Measurements from ENCODE around the gene CPSF4.

The CPSF4 gene

DNA sequence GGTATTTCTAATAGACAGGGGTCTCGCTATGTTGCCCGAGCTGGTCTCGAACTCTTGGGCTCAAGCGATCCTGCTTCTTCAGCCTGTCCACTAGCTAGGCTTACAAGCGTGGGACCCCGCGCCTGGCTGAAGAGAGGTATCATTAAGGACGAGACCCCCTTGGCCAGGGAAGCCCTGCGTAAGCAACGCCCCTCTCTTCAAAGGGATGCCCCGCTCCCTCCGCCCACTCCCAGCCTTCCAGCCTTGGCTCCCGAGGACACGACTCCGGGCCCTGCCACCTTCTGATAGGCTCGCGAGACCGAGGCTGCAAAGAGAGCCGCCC lies 65.5 kb downstream of the CPSF4 start (continued):
- TF ChIP-seq, protein P1, sequence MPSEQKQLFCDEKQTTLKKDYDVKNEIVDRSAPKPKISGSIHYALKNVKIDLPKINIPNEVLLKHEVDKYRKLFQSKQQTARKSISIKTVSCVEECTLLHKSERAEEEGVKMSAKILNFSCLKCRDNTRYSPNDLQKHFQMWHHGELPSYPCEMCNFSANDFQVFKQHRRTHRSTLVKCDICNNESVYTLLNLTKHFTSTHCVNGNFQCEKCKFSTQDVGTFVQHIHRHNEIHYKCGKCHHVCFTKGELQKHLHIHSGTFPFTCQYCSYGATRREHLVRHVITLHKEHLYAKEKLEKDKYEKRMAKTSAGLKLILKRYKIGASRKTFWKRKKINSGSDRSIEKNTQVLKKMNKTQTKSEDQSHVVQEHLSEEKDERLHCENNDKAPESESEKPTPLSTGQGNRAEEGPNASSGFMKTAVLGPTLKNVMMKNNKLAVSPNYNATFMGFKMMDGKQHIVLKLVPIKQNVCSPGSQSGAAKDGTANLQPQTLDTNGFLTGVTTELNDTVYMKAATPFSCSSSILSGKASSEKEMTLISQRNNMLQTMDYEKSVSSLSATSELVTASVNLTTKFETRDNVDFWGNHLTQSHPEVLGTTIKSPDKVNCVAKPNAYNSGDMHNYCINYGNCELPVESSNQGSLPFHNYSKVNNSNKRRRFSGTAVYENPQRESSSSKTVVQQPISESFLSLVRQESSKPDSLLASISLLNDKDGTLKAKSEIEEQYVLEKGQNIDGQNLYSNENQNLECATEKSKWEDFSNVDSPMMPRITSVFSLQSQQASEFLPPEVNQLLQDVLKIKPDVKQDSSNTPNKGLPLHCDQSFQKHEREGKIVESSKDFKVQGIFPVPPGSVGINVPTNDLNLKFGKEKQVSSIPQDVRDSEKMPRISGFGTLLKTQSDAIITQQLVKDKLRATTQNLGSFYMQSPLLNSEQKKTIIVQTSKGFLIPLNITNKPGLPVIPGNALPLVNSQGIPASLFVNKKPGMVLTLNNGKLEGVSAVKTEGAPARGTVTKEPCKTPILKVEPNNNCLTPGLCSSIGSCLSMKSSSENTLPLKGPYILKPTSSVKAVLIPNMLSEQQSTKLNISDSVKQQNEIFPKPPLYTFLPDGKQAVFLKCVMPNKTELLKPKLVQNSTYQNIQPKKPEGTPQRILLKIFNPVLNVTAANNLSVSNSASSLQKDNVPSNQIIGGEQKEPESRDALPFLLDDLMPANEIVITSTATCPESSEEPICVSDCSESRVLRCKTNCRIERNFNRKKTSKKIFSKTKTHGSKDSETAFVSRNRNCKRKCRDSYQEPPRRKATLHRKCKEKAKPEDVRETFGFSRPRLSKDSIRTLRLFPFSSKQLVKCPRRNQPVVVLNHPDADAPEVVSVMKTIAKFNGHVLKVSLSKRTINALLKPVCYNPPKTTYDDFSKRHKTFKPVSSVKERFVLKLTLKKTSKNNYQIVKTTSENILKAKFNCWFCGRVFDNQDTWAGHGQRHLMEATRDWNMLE (tag by site-specific recombination; conservative IDR thresholded peaks at IDR 0.05; ENCODE audit: low read depth) = no peak
- TF ChIP-seq TCF7L2 (IDR thresholded peaks at IDR 0.05; ENCODE audit: borderline replicate concordance, low read depth, low read length) (peak; percentile 87), REPIN1 (tag by site-specific recombination; IDR thresholded peaks at IDR 0.05; ENCODE audit: low read depth) (no peak), ZNF133 (tag by site-specific recombination; IDR thresholded peaks at IDR 0.05) (no peak), ZNF558 (tag by site-specific recombination; IDR thresholded peaks at IDR 0.05) (no peak), ZNF202 (tag by site-specific recombination; IDR thresholded peaks at IDR 0.05; ENCODE audit: borderline replicate concordance) (no peak), ZNF776 (tag by site-specific recombination; IDR thresholded peaks at IDR 0.05; ENCODE audit: borderline replicate concordance) (no peak), ZNF10 (tag by site-specific recombination; IDR thresholded peaks at IDR 0.05) (no peak), ZNF670 (tag by site-specific recombination; IDR thresholded peaks at IDR 0.05; ENCODE audit: low read depth) (no peak), KLF1 (tag by site-specific recombination; IDR thresholded peaks at IDR 0.05) (peak; percentile 56), ZNF426 (tag by site-specific recombination; IDR thresholded peaks at IDR 0.05) (no peak), ZNF510 (tag by site-specific recombination; IDR thresholded peaks at IDR 0.05; ENCODE audit: insufficient replicate concordance) (no peak), ZNF335 (tag by site-specific recombination; conservative IDR thresholded peaks at IDR 0.05) (peak; percentile 87), ZFHX2 (tag by site-specific recombination; conservative IDR thresholded peaks at IDR 0.05) (peak; percentile 87), HOXA7 (CRISPR knock-in tag; IDR thresholded peaks at IDR 0.05; ENCODE audit: borderline replicate concordance) (no peak), ZNF16 (tag by site-specific recombination; IDR thresholded peaks at IDR 0.05; ENCODE audit: low read depth) (peak; percentile 79), ZNF302 (tag by site-specific recombination; IDR thresholded peaks at IDR 0.05; ENCODE audit: low read depth) (no peak), ZBTB8A (tag by site-specific recombination; IDR thresholded peaks at IDR 0.05) (peak; percentile 49; the same call in 1 of the 2 replicates), SCRT1 (tag by site-specific recombination; IDR thresholded peaks at IDR 0.05; ENCODE audit: borderline replicate concordance) (no peak), ZNF239 (tag by site-specific recombination; IDR thresholded peaks at IDR 0.05) (no peak), ZNF48 (tag by site-specific recombination; IDR thresholded peaks at IDR 0.05) (no peak), GFI1B (tag by site-specific recombination; IDR thresholded peaks at IDR 0.05) (no peak), MEIS1 (CRISPR knock-in tag; IDR thresholded peaks at IDR 0.05; ENCODE audit: borderline replicate concordance) (no peak), GLIS2 (tag by site-specific recombination; IDR thresholded peaks at IDR 0.05) (no peak)
- TF ChIP-seq, protein P2, sequence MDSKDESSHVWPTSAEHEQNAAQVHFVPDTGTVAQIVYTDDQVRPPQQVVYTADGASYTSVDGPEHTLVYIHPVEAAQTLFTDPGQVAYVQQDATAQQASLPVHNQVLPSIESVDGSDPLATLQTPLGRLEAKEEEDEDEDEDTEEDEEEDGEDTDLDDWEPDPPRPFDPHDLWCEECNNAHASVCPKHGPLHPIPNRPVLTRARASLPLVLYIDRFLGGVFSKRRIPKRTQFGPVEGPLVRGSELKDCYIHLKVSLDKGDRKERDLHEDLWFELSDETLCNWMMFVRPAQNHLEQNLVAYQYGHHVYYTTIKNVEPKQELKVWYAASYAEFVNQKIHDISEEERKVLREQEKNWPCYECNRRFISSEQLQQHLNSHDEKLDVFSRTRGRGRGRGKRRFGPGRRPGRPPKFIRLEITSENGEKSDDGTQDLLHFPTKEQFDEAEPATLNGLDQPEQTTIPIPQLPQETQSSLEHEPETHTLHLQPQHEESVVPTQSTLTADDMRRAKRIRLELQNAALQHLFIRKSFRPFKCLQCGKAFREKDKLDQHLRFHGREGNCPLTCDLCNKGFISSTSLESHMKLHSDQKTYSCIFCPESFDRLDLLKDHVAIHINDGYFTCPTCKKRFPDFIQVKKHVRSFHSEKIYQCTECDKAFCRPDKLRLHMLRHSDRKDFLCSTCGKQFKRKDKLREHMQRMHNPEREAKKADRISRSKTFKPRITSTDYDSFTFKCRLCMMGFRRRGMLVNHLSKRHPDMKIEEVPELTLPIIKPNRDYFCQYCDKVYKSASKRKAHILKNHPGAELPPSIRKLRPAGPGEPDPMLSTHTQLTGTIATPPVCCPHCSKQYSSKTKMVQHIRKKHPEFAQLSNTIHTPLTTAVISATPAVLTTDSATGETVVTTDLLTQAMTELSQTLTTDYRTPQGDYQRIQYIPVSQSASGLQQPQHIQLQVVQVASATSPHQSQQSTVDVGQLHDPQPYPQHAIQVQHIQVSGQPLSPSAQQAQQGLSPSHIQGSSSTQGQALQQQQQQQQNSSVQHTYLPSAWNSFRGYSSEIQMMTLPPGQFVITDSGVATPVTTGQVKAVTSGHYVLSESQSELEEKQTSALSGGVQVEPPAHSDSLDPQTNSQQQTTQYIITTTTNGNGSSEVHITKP (tag by site-specific recombination; IDR thresholded peaks at IDR 0.05) = peak; percentile 86
- TF ChIP-seq, protein P3, sequence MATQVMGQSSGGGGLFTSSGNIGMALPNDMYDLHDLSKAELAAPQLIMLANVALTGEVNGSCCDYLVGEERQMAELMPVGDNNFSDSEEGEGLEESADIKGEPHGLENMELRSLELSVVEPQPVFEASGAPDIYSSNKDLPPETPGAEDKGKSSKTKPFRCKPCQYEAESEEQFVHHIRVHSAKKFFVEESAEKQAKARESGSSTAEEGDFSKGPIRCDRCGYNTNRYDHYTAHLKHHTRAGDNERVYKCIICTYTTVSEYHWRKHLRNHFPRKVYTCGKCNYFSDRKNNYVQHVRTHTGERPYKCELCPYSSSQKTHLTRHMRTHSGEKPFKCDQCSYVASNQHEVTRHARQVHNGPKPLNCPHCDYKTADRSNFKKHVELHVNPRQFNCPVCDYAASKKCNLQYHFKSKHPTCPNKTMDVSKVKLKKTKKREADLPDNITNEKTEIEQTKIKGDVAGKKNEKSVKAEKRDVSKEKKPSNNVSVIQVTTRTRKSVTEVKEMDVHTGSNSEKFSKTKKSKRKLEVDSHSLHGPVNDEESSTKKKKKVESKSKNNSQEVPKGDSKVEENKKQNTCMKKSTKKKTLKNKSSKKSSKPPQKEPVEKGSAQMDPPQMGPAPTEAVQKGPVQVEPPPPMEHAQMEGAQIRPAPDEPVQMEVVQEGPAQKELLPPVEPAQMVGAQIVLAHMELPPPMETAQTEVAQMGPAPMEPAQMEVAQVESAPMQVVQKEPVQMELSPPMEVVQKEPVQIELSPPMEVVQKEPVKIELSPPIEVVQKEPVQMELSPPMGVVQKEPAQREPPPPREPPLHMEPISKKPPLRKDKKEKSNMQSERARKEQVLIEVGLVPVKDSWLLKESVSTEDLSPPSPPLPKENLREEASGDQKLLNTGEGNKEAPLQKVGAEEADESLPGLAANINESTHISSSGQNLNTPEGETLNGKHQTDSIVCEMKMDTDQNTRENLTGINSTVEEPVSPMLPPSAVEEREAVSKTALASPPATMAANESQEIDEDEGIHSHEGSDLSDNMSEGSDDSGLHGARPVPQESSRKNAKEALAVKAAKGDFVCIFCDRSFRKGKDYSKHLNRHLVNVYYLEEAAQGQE (tag by site-specific recombination; IDR thresholded peaks at IDR 0.05) = no peak
- TF ChIP-seq, protein P4, sequence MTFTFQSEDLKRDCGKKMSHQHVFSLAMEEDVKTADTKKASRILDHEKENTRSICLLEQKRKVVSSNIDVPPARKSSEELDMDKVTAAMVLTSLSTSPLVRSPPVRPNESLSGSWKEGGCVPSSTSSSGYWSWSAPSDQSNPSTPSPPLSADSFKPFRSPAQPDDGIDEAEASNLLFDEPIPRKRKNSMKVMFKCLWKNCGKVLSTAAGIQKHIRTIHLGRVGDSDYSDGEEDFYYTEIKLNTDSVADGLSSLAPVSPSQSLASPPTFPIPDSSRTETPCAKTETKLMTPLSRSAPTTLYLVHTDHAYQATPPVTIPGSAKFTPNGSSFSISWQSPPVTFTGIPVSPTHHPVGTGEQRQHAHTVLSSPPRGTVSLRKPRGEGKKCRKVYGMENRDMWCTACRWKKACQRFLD (tag by site-specific recombination; IDR thresholded peaks at IDR 0.05) = no peak
